OCI-LY1 (cell line): ENCODE measurements around the gene PSMA8.
A peak's percentile ranks its signal among the peaks of the same experiment; 100 is the strongest.

Experiments used
- H2AFZ ChIP-seq: fragments of 200-600 bp; sonication (generic), shearing (Covaris generic); 2 replicates; pipeline ENCODE4 v1.6.0; 2014; ENCODE audit warnings: antibody characterized with exemption, mild to moderate bottlenecking, low read length
- H3F3A ChIP-seq: fragments of 200-600 bp; sonication (generic), shearing (Covaris generic); 2 replicates; pipeline ENCODE4 v1.6.0; 2014; ENCODE audit warnings: mild to moderate bottlenecking, antibody characterized with exemption, low read length, moderate library complexity; ENCODE audit not compliant: insufficient read depth
- H3K27ac ChIP-seq: fragments of 200-600 bp; sonication (generic); 2 replicates; pipeline ENCODE4 v1.5.1; 2014; ENCODE audit warnings: low read length, mixed run types, mild to moderate bottlenecking, low read depth; ENCODE audit not compliant: poor library complexity, severe bottlenecking
- H3K27me3 ChIP-seq: fragments of 200-600 bp; sonication (generic); 2 replicates; pipeline ENCODE4 v1.6.0; 2014; ENCODE audit warnings: antibody characterized with exemption, mild to moderate bottlenecking, low read length, moderate library complexity; ENCODE audit not compliant: insufficient read depth
- H3K36me3 ChIP-seq: fragments of 200-600 bp; sonication (generic); 2 replicates; pipeline ENCODE4 v1.6.1; 2014; ENCODE audit warnings: mild to moderate bottlenecking, antibody characterized with exemption, low read length, moderate library complexity, mixed read lengths; ENCODE audit not compliant: insufficient read depth
- H3K4me1 ChIP-seq: fragments of 200-600 bp; sonication (generic); 2 replicates; pipeline ENCODE4 v1.5.1; 2014; ENCODE audit warnings: mild to moderate bottlenecking, low read length, moderate library complexity; ENCODE audit not compliant: insufficient read depth, severe bottlenecking
- H3K4me2 ChIP-seq: fragments of 200-600 bp; sonication (generic), shearing (Covaris generic); 2 replicates; pipeline ENCODE4 v1.6.1; 2014; ENCODE audit warnings: low read length
- H3K4me3 ChIP-seq: fragments of 200-600 bp; sonication (generic); 2 replicates; pipeline ENCODE4 v1.5.1; 2014; ENCODE audit warnings: low read length, low read depth, mild to moderate bottlenecking, mixed read lengths; ENCODE audit not compliant: poor library complexity, severe bottlenecking
- H3K79me2 ChIP-seq: fragments of 200-600 bp; shearing (Covaris generic); 2 replicates; pipeline ENCODE4 v1.6.1; 2016; ENCODE audit warnings: mixed run types, low read length, mixed read lengths; ENCODE audit not compliant: insufficient read depth
- H3K9ac ChIP-seq: fragments of 200-600 bp; sonication (generic), shearing (Covaris generic); 2 replicates; pipeline ENCODE4 v1.6.1; 2014; ENCODE audit warnings: mild to moderate bottlenecking, low read length, mixed read lengths
- H3K9me2 ChIP-seq: fragments of 200-600 bp; sonication (generic), shearing (Covaris generic); 2 replicates; pipeline ENCODE4 v1.6.1; 2014; ENCODE audit warnings: low read depth, mild to moderate bottlenecking, low read length, mixed read lengths
- H3K9me3 ChIP-seq: fragments of 200-600 bp; shearing (Covaris generic); 2 replicates; pipeline ENCODE4 v1.6.1; 2014; ENCODE audit warnings: low read length, mixed read lengths
- H4K20me1 ChIP-seq: fragments of 200-600 bp; sonication (generic), shearing (Covaris generic); 2 replicates; pipeline ENCODE4 v1.6.0; 2016; ENCODE audit warnings: mild to moderate bottlenecking, low read length; ENCODE audit not compliant: insufficient read depth
- EZH2 ChIP-seq: fragments of 200-600 bp; sonication (generic), shearing (Covaris generic); IDR thresholded peaks from 2 replicates; pipeline ENCODE4 v1.8.0; 2017; ENCODE audit warnings: borderline replicate concordance, mixed run types, mild to moderate bottlenecking, antibody characterized with exemption, low read length, moderate library complexity, mixed read lengths
- TF ChIP-seq, protein P1 (sequence below): fragments of 200-600 bp; sonication (generic), shearing (Covaris generic); IDR thresholded peaks from 2 replicates; pipeline ENCODE4 v1.5.1; 2017; ENCODE audit warnings: mild to moderate bottlenecking, antibody characterized with exemption, low read length, moderate library complexity, mixed read lengths

Gene PSMA8

DNA sequence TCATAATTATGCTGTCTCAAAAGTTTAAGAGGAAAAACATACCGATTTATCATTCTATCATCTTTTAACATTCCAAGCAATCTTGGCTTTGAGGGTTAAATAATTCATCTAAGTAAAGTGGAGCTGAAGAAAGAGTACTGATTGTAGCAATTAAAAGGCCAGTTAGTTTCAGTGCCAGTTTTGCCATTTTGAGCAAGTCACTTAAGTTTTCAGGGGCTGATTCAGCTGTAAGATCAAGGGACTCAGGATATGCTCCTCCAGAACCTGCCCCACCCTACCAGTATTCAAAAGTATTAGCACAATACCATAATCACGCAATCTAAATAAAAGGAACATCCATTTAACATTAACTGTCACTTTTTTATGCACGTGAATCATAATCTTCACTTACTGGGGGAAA, 45.2 kb upstream of the PSMA8 start:
- no peaks in the 10 kb centered on the region for H3K27me3 ChIP-seq
- peak overlapping the region; percentile 78 for H3K4me2 ChIP-seq
- peak overlapping the region; percentile 47 for H3K27ac ChIP-seq
- H4K20me1 ChIP-seq, result no peaks in the 10 kb centered on the region
- no peak for TF ChIP-seq EZH2
- TF ChIP-seq, protein P1, sequence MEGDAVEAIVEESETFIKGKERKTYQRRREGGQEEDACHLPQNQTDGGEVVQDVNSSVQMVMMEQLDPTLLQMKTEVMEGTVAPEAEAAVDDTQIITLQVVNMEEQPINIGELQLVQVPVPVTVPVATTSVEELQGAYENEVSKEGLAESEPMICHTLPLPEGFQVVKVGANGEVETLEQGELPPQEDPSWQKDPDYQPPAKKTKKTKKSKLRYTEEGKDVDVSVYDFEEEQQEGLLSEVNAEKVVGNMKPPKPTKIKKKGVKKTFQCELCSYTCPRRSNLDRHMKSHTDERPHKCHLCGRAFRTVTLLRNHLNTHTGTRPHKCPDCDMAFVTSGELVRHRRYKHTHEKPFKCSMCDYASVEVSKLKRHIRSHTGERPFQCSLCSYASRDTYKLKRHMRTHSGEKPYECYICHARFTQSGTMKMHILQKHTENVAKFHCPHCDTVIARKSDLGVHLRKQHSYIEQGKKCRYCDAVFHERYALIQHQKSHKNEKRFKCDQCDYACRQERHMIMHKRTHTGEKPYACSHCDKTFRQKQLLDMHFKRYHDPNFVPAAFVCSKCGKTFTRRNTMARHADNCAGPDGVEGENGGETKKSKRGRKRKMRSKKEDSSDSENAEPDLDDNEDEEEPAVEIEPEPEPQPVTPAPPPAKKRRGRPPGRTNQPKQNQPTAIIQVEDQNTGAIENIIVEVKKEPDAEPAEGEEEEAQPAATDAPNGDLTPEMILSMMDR, result no peak
- H3K79me2 ChIP-seq, result peaks cover 60% of the 10 kb centered on the region
- peak overlapping the region; percentile 95 for H3K4me3 ChIP-seq
- H3K9ac ChIP-seq, result peak overlapping the region; percentile 94
- no peaks in the 10 kb centered on the region for H3K9me3 ChIP-seq
- no peaks in the 10 kb centered on the region for H3K9me2 ChIP-seq
- H3F3A ChIP-seq, result no peaks in the 10 kb centered on the region
- peaks cover 39% of the 10 kb centered on the region for H3K4me1 ChIP-seq
- H2AFZ ChIP-seq, result no peak overlapping the region
- H3K36me3 ChIP-seq, result peaks cover 41% of the 10 kb centered on the region

DNA sequence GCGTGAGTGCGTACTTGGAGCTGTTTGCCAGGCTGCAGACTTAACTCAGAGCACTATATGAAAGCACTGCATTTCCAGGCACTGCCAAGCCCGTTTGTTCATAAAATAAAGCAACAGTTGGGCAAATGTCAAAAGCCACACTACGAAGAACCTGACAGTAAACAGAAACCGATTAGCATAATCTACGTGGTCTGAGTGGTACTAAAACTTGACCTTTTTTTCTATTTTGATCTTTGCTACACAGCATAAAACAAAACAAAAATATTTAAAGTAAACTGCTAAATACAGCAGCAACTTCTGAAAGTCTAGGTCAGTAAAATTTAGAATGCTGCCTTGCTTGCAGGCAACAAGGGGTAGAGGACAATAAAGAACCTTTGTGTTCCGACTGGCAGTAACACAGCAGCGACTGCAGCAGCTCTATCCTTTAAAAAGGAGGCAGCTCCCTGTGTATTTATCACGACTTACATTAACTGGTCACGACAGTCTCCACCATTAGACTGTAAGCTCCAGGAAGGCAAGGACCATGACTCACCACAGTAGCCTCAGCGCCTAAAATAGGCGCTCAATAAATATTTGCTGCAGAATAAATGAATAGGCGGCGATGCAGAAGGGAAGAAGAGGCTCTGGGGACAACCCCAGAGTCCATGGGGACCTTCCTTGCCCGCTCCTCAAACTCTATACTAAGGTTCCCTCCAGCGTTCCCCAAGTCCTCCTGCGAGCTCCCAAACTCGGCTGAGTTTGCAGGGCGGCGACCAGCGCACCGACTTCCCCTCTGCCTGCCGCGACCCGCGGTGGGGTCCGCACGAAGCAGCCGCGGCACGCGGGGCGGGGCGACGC, 44.2 kb upstream of the PSMA8 start:
- Histone ChIP-seq H3K79me2 (peaks cover 51% of the 10 kb centered on the region), H3F3A (no peaks in the 10 kb centered on the region), H2AFZ (no peak overlapping the region), H3K4me3 (peak overlapping the region; percentile 95), H3K9ac (peak overlapping the region; percentile 94), H4K20me1 (no peaks in the 10 kb centered on the region), H3K9me3 (no peaks in the 10 kb centered on the region), H3K4me2 (peak overlapping the region; percentile 78), H3K4me1 (peaks cover 39% of the 10 kb centered on the region), H3K9me2 (no peaks in the 10 kb centered on the region), H3K27ac (peak overlapping the region; percentile 47), H3K36me3 (peaks cover 31% of the 10 kb centered on the region), H3K27me3 (no peaks in the 10 kb centered on the region)
- TF ChIP-seq EZH2, result no peak
- TF ChIP-seq, protein P1, result no peak

DNA sequence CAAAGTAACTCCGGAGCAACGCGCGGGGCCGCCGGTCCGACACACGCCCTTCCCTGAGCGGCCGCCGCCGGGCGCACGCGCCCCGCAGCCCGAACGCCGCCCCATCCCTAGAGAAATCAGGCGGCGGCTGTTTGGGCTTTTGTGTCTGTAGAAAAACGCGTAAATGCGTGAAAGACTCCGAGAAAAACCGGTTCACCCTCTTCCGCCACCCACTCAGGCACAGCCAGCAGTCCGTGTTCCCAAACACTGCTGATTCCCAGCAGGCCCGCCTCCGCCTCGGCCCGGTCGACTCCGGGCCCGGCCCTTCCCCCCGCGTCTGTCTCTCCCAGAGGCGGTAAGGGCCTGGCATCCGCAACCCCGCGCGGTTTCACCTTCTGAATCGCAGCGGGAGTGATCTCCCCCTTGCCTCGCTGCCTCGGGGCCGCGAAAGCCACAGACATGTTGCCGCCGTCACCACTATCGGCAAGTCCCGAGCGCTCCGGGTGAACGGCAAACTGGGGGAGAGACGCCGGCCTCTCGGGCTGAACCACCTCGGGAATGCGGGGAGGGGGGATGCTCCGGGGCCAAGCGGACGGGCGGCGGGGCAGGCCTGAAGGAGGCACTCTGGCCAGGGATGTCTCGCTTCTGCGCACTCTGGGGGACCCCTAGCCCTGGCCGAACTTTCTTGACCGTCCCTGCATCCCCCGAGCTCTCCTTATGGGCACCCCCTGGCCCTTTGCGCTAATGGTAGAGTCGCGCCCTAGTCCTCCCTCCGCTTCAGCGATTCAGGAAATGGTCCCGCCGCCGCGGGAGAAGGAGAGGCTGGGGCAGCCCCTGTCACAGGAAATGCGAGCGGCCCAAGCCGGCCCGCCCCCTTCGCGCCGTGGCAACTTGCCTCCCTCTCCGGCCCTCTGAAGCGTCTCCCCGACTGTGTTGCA, 43.3 kb upstream of the PSMA8 start, which contains the start of gene SS18:
TSS of gene SS18 (minus strand) at position 484 of the 917 bp plus-strand sequence. CDS start at position 440, 44 bp downstream.
- no peaks in the 10 kb centered on the region for H3K9me2 ChIP-seq
- no peaks in the 10 kb centered on the region for H3F3A ChIP-seq
- H3K4me3 ChIP-seq, result peak within 1 kb of the TSS; percentile 95
- peak within 1 kb of the TSS; percentile 78 for H3K4me2 ChIP-seq
- H3K4me1 ChIP-seq, result peaks cover 39% of the 10 kb centered on the region
- no peaks in the 10 kb centered on the region for H3K9me3 ChIP-seq
- no peaks in the 10 kb centered on the region for H3K27me3 ChIP-seq
- peaks cover 44% of the 10 kb centered on the region for H3K79me2 ChIP-seq
- peaks cover 22% of the 10 kb centered on the region for H3K36me3 ChIP-seq
- TF ChIP-seq, protein P1, result no peak
- TF ChIP-seq EZH2, result no peak
- H3K27ac ChIP-seq, result peak within 1 kb of the TSS; percentile 85
- H4K20me1 ChIP-seq, result no peaks in the 10 kb centered on the region
- peak within 1 kb of the TSS; percentile 57; the same call in 1 of the 2 replicates for H2AFZ ChIP-seq
- peak within 1 kb of the TSS; percentile 94 for H3K9ac ChIP-seq
